ENCODE data around the gene IFNA16. TPM values are rescaled to one million over a fixed set of nuclear protein-coding genes. Genes with fewer than 3 reads are reported as not detected.
"Not testable (repeated sequence)": the region's sequence is repeated elsewhere in the genome, so short reads cannot be mapped to it uniquely, and the experiment has no call there.

The IFNA16 gene
- total RNA-seq, 1 donor from 2014 or later = not detected

- no peaks in the 10 kb centered on the region for H3K9me3 Mint-ChIP-seq
Observed at GRCh38 chr9:21251190-21251589, 34.1 kb upstream of the IFNA16 start.

GRCh38 chr9:21244836-21245235 is 27.7 kb upstream of the IFNA16 start:
- Mint-ChIP-seq H3K36me3 (ENCODE audit: low read depth) (no peaks in the 10 kb centered on the region), H3K4me3 (no peak overlapping the region), H3K4me1 (no peaks in the 10 kb centered on the region), H3K27me3 (peaks cover 6% of the 10 kb centered on the region), H3K27ac (no peak overlapping the region), H3K9me3 (no peaks in the 10 kb centered on the region)
- intact Hi-C loops (cut with micrococcal nuclease) = no loop called here
- ChIA-PET CTCF (no interaction called here), POLR2A (no interaction called here)
- DNase-seq (no peak), ATAC-seq (ENCODE audit: low read depth) (no peak)
- TF ChIP-seq CTCF (IDR thresholded peaks at IDR 0.05) = no peak

More at GRCh38 chr9:21251190-21251589, 34.1 kb upstream of the IFNA16 start:
- DNase-seq (no peak), ATAC-seq (ENCODE audit: low read depth) (no peak)
- CTCF ChIA-PET = interaction anchor here (1.2 to 2.4 kb wide), 2 partner anchors 68 to 145 kb away, joined by 5 to 9 read pairs; no protein-coding TSS in a partner anchor
- peaks cover 4% of the 10 kb centered on the region for H3K4me1 Mint-ChIP-seq
- no peak overlapping the region for H3K4me3 Mint-ChIP-seq
- H3K27ac Mint-ChIP-seq = no peak overlapping the region
- POLR2A ChIA-PET = no interaction called here
- TF ChIP-seq CTCF (IDR thresholded peaks at IDR 0.05) = no peak
- intact Hi-C loops (cut with micrococcal nuclease) = loop anchor here (5.0 kb wide), 1 partner anchor 146 kb away; no protein-coding TSS in a partner anchor
- H3K36me3 Mint-ChIP-seq (ENCODE audit: low read depth) = no peaks in the 10 kb centered on the region
- peaks cover 19% of the 10 kb centered on the region for H3K27me3 Mint-ChIP-seq

DNA sequence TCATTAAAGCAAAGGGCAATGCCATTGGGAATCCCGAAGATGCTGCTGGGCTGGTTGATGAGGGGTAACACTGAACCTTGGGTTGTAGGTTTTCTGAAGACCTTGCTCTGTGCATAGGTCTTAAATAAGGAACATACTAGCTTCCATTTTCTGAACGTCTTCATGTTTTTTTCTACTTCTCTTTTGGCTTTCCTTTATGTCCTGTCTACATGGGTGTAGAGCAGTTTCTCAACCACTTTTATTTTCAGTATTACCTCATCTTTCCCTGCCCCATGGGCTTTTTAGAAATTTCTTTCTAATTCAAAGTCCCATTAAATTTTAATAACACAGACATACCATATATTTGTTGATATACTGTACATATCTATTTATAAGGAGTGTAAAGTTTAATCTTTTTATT is 22.8 kb upstream of the IFNA16 start, which contains the start of gene IFNA14:
Gene IFNA14 (minus strand): TSS at position 95 of the 400 bp plus-strand sequence. CDS start 70 bp downstream, at position 25.
- POLR2A ChIA-PET = no interaction called here
- Mint-ChIP-seq H3K27ac (no peak within 1 kb of the TSS), H3K9me3 (no peaks in the 10 kb centered on the region), H3K4me1 (peaks cover 6% of the 10 kb centered on the region), H3K27me3 (peaks cover 6% of the 10 kb centered on the region), H3K4me3 (no peak within 1 kb of the TSS), H3K36me3 (ENCODE audit: low read depth) (no peaks in the 10 kb centered on the region)
- CTCF ChIA-PET = no interaction called here
- ATAC-seq (ENCODE audit: low read depth) = no peak
- no peak for TF ChIP-seq CTCF (IDR thresholded peaks at IDR 0.05)
- intact Hi-C loops (cut with micrococcal nuclease) = loop anchor here (10.0 kb wide), 1 partner anchor 465 kb away; no protein-coding TSS in a partner anchor
- DNase-seq = no peak

GRCh38 chr9:21236360-21236714 is 19.2 kb upstream of the IFNA16 start:
- not testable (repeated sequence) for H3K9me3 Mint-ChIP-seq; H3K27me3 Mint-ChIP-seq; H3K36me3 Mint-ChIP-seq (ENCODE audit: low read depth); H3K4me1 Mint-ChIP-seq; DNase-seq; H3K27ac Mint-ChIP-seq; H3K4me3 Mint-ChIP-seq; ATAC-seq (ENCODE audit: low read depth)
- intact Hi-C loops (cut with micrococcal nuclease) = loop anchor here (10.0 kb wide), 1 partner anchor 468 kb away; no protein-coding TSS in a partner anchor
- ChIA-PET CTCF (interaction anchor here (0.9 to 1.8 kb wide), 11 partner anchors 13 to 555 kb away, joined by 3 to 7 read pairs (median 4); no protein-coding TSS in a partner anchor), POLR2A (interaction anchor here (1.1 kb wide), 1 partner anchor 41 kb away, joined by 3 read pairs; no protein-coding TSS in a partner anchor)

- CTCF ChIA-PET = interaction anchor here (0.9 to 1.8 kb wide), 12 partner anchors 14 to 555 kb away, joined by 3 to 7 read pairs (median 4); no protein-coding TSS in a partner anchor
- intact Hi-C loops (cut with micrococcal nuclease) = loop anchor here (1.0 to 10.0 kb wide), 3 partner anchors 220 to 554 kb away; no protein-coding TSS in a partner anchor
- not testable (repeated sequence) for H3K36me3 Mint-ChIP-seq (ENCODE audit: low read depth); H3K4me1 Mint-ChIP-seq; H3K27ac Mint-ChIP-seq; H3K4me3 Mint-ChIP-seq; H3K9me3 Mint-ChIP-seq; DNase-seq; H3K27me3 Mint-ChIP-seq
- POLR2A ChIA-PET = interaction anchor here (1.1 kb wide), 1 partner anchor 40 kb away, joined by 3 read pairs; no protein-coding TSS in a partner anchor
- peak; percentile 73 for ATAC-seq (ENCODE audit: low read depth)
Observed at GRCh38 chr9:21235468-21236359, 18.6 kb upstream of the IFNA16 start.

Measured in activated B cell treated with CpG ODN at 0.5 μM for 24 hours (primary cell).